HG03457 (cell line): ENCODE results near the gene DOCK8.
A peak's percentile ranks its signal among the peaks of the same experiment; 100 is the strongest.

ENCODE experiments used
- ATAC-seq: cut with Tn5 transposase; IDR thresholded peaks from one replicate; pipeline ENCODE4 v1.9.1; 2021; ENCODE audit warnings: moderate number of reproducible peaks; ENCODE audit not compliant: unreplicated experiment

DOCK8 gene

DNA sequence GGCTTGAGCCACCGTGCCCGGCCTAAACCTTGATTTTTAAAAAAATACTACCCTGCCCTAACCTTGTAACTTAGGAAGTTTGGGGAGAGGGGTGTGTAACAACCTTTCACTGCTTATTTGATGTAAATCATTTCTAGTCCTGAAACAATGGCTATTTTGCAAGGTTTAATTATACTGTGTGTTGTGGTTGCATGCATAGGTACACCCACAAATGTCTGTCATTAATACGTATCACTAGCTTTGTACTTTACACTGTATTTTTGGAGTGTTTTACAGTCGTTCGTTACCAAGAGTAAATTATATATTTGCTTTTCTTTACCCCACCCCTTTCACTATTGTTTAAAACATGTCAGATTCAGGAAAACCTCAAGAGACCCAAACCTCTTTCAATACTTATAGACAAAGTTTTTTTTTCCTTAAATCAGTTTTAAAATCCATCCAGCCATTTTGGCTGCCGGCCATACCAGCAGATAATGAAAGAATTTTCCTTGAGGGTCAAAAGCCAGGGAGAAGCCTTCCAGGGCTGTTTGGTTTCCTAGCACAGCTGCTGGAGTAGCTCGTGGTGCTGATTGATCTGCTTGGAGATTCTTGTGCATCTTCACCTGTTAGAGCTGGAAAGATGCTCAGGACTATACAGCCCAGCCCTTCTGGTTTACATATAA is 50.7 kb downstream of the DOCK8 start:
- no peak for ATAC-seq

DNA sequence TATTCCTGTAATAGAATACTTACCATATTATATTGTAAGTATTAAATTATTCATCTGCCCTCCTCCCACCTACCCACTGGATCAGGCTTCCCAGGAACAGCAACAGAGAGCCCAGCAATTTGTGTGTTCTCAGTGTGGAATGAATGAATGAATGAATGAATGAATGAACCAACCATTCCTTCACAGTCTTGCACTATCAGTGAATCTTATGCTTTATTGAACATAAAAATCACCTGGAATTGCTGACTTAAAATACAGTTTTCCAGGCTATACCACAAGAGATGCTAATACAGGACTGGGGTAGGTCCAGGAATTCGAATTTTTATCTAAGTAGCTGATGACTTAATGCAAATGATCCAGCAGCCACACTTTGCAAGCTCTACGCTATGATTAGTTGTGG is 51.6 kb downstream of the DOCK8 start:
- ATAC-seq, result no peak

DNA sequence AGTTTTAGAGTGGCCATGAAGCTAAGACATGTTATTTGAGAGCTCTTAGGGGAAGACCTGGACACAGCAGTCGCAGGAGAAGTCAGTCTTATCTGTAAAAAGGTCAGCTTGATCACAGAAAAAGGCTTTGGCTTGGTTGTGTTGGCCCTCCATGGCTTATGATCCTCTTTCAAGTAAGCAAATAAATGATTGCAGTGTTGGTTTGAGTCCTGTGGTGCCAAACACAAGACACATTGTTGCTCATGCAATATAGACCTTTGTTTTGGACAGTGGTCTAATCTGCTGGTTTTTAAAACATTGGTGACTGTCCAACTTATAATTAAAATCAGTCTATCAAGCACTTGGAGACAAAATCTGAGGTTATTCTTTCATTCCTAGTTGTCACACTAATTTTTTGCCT is 54.0 kb downstream of the DOCK8 start:
- ATAC-seq, result no peak

DNA sequence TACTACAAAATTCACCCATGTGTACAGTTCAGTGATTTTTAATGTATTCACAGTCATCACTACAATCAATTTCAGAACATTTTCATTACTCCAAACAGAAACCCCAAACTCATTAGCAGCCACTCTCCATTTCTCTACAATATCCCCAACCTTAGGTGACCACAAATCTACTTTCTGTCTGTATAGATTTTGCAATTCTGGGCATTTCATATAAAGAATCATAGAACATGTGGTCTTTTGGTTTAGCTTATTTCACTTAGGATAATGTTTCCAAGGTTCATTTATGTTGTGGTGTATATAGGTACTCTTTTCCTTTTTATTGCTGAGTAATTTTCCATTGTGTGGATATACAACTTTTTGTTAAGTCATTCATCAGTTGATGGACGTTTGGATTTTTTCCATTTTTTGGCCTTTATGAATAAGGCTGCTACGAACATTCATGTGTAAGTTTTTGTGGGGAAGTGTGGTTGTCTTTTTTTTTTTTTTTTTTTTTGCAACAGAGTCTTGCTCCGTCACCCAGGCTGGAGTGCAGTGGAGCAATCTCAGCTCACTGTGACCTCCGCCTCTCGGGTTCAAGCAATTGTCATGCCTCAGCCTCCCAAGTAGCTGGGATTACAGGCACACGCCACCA is 54.5 kb downstream of the DOCK8 start:
- ATAC-seq, result no peak

DNA sequence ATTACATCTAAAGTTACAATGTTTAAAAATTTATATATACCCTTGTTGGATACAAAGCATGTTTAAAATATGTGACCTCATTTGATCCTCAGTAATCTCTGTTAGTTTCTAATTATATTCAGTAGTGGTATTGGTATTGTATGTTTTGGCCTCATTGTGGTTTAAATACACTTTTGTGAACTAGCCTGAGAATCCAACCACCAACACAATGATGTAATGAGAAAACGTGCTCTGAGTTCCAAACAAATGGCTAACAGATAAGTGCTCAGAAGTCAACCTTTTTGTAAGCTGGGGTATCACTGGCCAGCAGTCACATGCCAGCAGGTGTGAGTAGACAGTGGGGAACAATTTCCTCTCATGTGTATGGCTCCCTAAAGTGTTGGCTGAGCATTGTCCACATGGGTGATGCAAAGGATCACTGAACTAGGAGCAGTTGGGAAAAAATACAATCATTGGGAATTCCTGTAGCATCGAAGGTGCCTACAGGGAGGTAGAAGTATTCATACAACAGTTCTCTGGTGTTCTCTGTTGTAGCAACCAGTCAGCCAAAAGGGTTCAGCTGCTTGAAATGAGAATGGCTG is 56.1 kb downstream of the DOCK8 start:
- ATAC-seq, result no peak

DNA sequence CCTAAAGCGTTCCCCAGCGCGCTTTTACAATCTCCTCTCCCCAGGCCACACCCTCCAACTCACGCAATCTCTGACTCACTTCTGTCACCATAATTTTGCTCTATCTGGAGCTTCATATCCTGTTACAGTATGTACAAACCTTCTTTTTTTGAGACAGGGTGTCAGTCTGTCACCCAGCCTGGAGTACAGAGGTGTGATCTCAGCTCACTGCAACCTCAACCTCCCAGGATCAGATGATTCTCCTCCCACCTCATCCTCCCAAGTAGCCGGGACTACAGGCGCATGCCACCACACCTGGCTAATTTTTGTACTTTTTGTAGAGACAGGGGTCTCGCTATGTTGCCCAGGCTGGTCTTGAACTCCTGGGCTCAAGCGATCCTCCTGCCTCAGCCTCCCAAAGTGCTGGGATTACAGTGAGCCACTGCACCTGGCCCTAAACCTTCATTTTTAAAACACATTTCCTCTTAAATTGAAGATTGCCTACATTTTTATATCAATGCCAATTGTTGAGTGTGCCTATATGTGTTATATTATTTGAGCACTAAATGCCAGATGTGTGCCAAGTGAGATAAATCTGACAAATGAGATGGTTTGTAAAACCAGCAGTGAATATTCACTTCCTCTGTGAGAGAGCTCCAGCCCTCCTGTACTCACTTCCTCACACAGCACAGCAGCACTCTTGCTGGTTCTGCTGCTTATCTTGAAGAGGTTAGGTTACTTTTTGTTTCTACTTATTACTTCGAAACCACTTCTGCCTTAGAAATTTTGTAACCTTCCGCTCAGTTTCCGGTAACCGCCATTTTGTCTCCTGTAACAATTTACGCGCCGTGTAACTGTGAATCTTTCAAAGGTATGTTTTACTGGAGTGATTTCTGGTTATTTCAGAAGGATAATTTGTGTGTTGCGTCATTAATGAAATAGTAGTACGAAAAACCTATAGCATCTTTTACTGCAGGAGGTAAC is 57.9 kb downstream of the DOCK8 start:
- peak; percentile 96 for ATAC-seq

DNA sequence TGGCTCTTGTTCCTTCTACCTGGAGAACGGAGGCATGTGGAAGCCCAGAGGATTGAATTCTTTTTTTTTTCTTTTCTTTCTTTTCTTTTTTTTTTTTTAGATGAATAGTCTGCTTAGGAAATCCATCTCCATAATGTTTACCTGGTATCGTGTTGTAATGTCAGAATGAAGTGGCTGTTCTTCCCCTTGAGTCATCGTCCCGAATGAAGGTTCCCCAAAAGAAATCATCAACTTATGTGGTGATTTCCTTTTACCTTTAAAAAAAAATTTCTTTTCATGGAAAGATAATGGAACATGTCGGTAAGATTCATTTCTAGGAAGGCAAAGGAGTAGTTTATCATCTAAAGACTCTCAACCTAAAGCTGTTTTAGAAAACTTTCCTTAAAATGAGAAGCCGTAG is 59.7 kb downstream of the DOCK8 start:
- ATAC-seq, result no peak

DNA sequence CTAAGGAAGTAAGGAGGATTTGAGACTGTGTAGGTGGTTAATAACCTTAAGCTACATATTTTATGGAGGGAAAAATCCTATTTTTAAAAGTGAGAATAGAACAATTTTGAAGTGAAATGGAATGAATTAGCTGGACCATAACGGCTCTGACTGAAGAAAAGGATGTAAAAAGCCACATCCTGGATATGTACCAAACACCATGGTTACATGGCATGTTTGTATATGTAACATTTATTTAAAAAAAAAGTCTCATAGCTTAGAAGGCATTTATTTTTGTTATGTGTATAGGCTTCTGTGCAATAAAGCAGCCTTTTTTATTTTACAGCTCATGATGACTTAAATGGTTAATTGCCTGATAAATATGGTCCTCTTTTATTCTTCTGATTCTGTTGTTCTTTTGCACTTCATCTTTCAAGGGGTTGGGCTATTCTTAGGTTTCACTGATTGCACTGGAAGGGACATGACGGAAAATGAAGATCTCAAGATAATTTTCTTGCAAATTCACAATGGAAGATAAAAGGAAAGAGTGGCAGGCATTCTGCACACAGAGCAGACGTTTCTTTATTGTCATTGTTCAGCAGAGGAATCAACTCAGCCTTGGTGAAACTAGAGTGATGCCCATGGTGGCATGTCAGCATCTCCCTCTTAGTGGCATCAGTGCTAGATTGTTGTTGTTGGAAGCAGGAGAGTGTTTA is 63.1 kb downstream of the DOCK8 start:
- ATAC-seq, result no peak

DNA sequence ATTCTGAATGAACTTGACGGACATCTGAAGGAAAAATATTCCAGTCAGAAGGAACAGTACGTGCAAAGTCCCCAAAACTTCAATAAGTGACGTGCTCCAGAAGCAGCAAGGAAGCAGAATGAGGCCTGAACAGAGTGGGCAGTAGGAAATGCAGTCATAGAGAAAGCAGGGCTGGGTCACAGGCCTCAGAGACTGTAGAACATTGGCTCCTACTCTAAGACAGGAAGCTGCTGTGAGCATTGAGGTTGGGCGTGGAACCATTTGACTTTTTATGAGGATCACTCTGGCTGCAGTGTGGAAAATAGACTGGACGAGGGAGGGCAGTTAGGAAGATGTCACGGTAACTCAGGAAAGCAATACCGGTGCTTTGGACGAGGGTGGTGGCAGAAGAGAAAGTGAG is 64.0 kb downstream of the DOCK8 start:
- no peak for ATAC-seq

DNA sequence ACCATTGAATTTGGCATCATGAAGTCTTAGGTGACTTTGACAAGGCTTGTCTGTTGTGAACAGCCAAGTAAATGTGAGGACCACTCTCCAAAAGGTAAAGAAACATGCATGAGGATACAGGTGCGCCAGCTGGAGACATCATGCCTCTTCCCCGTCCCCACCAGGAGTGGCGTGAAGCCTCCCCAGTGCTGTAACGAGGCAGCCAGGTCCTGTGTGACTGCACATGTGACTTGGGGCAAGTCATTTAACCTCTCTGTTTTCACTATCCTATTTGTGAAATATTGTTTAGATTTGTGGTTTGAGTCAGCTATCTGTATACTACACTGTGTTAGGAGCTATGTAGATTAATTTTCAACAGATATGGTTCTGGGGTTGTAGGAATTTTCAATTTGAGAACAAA is 65.0 kb downstream of the DOCK8 start:
- no peak for ATAC-seq

DNA sequence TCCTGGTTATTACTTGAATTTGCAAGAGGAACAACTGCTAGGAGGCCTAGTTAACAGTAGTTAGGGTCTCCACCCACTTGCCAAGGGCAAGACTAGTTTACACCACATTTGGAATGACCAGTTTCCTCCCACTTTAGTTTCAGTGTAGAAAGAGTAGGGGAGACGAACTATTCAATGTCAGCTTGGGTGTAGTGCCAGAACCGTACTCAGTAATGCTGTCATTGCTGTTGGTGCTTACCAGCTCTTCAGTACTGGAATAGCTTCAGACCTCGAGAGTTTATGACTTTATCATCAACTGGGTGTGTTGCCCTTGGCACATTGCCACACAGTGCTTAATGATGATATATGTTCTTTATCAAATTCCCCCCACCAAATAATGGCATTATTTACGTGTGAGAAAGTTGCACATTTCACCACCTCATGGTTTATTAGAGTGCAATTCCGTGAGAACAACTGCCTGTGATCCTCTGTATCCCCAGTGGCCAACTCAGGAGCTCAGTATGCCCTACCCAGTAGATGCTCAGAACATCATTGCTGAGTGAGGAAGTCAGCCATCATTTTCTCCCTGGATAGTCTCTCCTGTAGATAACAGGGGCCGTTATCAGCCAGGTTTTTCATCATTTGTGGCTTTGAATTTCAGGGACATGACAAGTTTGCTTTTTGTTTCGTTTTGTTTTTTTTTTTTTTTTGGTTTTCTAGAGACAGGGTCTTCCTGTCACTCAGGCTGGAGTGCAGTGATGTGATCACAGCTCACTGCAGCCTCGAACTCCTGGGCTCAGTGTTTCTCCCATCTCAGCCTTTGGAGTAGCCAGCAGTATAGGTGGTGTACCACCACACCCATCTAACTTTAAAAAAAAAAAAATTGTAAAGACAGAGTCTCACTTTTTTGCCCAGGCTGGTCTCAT is 67.3 kb downstream of the DOCK8 start:
- ATAC-seq, result no peak

DNA sequence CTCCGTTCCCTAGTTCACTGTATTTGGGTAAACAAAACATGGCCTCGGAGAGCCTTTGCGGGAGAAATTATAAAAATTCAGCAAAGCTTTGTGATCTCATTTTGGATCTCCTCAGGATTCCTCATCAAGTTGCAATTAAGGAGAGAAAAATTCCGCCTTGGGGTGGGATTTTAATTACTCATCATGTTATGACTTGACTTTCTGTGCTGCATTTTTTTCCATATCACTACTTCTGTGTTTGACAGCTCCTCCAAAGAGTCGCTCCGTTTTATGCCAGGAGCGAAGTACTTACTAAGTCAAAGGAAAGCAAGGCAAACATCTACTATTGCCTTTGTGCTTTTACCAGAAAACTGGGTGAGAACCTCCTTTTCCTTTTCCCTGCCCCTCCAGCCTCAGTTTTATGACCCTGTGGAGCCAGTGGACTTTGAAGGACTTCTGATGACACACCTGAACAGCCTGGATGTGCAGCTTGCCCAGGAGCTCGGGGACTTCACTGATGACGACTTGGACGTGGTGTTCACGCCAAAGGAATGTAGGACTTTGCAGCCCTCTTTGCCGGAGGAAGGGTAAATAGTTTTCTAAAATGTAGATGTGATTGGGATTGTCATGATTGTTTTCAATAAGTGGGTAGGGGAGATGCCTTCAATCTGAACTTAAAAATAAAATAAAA is 71.5 kb downstream of the DOCK8 start:
- no peak for ATAC-seq

DNA sequence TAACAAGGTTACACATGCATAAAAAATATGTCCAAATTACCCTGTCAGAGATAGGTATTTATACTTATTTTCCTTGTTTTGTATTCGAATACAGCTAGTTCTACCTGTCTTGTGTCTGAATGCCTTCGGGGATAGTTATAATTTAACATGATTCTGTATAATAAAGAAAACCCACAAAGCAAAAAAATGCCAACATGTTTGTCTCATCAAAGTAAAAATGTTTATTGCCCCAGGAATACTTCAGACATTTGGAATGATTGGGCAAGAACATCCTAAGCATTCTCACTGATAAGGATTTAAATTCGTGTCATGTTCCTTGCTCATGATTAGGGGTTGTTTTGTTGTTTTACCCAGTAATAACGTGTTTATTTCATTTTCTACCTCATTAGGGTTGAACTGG is 74.5 kb downstream of the DOCK8 start:
- no peak for ATAC-seq

DNA sequence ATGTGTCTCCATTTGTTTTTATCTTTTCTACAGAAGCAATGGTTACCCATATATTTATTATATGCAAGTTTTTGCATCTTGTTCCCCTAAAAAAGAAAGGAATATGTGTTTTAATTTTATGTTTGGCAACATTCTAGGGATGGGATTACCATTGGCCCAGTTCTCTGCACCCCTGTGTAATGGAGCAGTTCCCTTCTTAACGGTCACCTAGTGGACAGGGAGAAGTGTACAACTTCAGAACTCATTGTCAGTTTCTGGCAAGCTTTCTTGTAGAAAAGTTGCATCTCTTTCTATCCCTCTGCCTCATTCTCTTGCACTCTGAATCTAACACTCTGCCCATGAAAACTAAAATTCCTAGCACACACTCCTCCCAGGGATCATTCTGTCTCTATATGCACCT is 78.2 kb downstream of the DOCK8 start:
- no peak for ATAC-seq

DNA sequence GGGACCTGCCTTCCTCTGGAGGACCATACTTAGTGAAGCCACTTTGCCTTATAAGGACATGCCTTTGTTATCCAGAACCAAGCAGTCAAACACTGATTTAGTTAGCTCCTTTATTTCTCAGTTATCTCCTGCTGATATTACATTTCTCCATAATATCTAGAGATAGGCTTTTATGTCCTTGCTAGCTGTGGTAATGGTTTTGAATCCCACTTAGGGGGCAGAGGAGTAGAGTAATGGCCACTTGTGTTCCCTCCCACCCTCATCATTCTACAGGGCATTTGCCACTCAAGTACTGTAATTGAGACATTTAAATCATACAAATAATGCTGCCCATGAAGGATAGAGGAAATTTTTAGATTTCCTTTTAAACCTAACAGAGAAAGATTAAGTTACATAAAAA is 80.9 kb downstream of the DOCK8 start:
- ATAC-seq, result no peak

DNA sequence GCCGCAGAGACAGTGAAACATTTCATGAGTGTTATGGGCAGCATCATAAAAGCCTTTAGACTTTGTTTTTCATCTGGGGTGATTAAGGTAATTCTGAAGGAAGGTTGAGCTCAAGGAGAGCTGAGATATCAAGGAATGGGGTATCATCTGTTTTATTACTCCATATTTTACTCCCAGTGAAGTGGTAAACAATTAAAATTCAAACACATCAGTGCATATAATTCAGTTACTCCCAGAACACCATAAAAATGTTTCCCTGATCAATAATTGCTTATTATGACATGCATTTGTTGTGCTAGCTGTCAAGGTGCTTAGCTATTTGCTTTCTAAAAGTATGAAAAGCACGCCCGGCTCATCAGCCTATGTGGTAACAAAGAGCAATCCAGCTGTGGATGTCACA is 81.7 kb downstream of the DOCK8 start:
- no peak for ATAC-seq

DNA sequence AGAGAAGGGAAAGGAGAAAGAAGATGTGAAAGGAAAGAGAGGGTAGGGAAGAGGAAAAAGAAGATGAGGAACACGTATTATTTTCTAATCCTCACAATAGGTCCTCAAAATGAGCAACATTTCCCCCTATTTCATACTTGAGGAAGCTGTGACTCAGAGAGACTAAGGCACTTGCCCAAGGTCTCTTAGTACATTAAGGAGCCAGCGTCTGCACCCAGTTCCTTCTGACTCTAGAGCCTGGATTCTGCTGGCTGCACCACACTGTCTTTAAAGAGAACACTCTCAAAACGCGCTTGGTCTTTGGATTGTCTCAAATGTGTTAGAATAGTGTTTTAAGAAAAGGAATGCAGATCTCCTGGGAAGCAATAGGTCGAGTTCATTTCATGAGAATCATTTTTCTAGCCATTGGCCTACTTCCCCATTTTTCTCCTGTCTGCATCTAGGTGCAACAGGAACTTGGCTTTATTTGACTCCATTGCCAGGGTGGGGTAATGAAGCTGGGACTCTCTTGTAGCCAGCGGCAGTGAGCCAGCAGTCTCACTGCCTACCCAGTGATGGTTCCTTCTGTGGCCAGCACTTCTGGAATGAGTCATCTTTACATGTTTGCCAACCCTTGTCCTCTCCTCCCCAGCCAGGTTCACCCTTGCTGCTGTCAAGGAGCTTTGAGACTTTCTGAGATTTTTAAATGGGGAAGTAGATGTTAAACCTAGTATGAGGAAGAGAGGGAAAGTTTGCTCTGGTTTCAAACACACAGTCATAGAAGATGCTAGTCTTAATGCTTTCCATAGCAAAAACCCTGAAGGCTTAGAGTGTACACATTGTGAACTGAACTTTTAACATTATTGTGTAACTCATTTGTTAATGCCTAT is 82.7 kb downstream of the DOCK8 start:
- ATAC-seq, result peak; percentile 96

DNA sequence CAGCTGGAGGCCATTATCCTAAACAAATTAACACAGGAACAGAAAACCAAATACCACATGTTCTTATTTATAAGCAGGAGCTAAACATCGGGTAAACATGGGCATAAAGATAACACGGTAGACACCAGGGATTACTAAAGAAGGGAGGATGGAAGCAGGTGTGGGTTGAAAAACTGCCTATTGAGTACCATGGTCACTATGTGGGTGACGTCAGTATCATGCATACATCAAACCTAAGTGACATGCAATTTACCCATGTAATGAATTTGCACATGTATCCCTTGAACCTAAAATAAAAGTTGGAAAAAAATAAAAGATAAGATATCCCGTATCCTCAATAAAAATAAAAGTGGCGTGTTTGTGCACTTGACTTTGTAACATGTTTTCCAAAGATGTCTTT is 88.8 kb downstream of the DOCK8 start:
- ATAC-seq, result no peak
